Measurements from ENCODE around the gene PASK. TPM values are rescaled to one million over a fixed set of nuclear protein-coding genes. Genes with fewer than 3 reads are reported as not detected.
"Not testable (repeated sequence)": the region's sequence is repeated elsewhere in the genome, so short reads cannot be mapped to it uniquely, and the experiment has no call there.

The PASK gene
- total RNA-seq, 4 donors from 2014 or later: 3.4 to 8.9 (median 5.6) TPM

- no peak for DNase-seq
- 72 to 91% methylated on average over 7 of the region's 7 CpGs for WGBS, 2 donors
- H3K27ac ChIP-seq: peak overlapping the region in 2 of 4 donors; percentile 21 to 22
- H3K4me1 ChIP-seq: peaks cover 0 to 31% (median 0%) of the 10 kb centered on the region in 3 donors
- H3K4me3 ChIP-seq: no peak overlapping the region
- intact Hi-C loops (cut with DNase I): no loop called here
- H3K36me3 ChIP-seq: peaks cover 3 to 100% (median 24%) of the 10 kb centered on the region in 3 donors
- H3K9me3 ChIP-seq: no peaks in the 10 kb centered on the region
- TF ChIP-seq POLR2A (IDR thresholded peaks at IDR 0.05): no peak
- TF ChIP-seq, protein P1, sequence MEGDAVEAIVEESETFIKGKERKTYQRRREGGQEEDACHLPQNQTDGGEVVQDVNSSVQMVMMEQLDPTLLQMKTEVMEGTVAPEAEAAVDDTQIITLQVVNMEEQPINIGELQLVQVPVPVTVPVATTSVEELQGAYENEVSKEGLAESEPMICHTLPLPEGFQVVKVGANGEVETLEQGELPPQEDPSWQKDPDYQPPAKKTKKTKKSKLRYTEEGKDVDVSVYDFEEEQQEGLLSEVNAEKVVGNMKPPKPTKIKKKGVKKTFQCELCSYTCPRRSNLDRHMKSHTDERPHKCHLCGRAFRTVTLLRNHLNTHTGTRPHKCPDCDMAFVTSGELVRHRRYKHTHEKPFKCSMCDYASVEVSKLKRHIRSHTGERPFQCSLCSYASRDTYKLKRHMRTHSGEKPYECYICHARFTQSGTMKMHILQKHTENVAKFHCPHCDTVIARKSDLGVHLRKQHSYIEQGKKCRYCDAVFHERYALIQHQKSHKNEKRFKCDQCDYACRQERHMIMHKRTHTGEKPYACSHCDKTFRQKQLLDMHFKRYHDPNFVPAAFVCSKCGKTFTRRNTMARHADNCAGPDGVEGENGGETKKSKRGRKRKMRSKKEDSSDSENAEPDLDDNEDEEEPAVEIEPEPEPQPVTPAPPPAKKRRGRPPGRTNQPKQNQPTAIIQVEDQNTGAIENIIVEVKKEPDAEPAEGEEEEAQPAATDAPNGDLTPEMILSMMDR (IDR thresholded peaks at IDR 0.05): no peak
- H3K27me3 ChIP-seq: no peaks in the 10 kb centered on the region
Measured at GRCh38 chr2:241094172-241094571, 55.1 kb downstream of the PASK start.

DNA sequence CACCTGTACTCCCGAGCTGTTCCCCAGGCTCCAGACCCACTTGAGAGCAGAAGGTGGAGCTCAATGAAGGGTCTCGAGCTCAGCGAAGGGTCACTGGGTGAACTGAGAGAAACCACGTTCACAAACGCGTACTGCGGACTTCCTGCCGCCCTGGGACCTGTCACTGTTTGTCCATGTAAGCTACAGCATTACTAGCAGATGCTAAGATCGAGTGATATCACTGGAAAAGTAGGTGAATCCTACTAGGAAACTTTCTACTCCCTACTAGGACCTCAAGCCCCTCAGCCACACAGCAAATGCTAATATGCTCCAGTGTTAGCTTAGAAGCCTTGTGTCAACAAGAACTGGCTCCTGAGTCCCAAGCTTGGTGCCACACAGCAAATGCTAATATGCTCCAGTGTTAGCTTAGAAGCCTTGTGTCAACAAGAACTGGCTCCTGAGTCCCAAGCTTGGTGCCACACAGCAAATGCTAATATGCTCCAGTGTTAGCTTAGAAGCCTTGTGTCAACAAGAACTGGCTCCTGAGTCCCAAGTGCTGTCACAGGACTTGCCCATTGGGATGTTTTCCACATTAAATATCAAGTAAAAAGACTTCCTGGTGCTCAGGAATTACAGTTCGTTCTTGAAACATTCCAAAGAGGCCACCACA lies 56.0 kb downstream of the PASK start:
- intact Hi-C loops (cut with DNase I); H3K9me3 ChIP-seq; H3K27me3 ChIP-seq; H3K27ac ChIP-seq; H3K4me3 ChIP-seq; DNase-seq: not testable (repeated sequence)
- Histone ChIP-seq H3K36me3 (peaks cover 3 to 100% (median 33%) of the 10 kb centered on the region in 3 donors), H3K4me1 (peaks cover 0 to 24% (median 0%) of the 10 kb centered on the region in 3 donors)
- 75 to 79% methylated on average over 10 of the region's 10 CpGs for WGBS, 2 donors

DNA sequence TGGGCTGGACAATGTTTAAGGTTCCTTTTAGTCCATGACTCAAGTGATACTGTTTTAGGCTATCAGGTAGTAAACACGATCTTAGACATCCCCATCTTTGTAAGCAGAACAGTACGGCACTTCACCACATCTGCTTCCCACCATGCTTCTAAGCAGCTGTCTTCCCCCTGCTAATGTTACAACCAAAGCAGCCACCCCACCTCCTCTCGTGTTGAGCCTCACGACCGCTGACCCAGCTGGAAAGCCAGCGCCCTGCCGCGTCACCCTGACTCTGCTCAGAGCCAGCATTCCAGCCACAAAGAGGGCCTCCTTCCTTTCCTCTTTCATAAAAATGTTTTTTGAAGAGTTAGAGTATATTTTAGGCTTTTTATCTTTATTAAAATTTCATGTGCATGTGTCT lies 56.6 kb downstream of the PASK start:
- Histone ChIP-seq H3K27me3 (no peaks in the 10 kb centered on the region), H3K36me3 (peaks cover 6 to 100% (median 39%) of the 10 kb centered on the region in 3 donors), H3K27ac (no peak overlapping the region), H3K4me3 (no peak overlapping the region), H3K9me3 (no peaks in the 10 kb centered on the region), H3K4me1 (peaks cover 0 to 23% (median 0%) of the 10 kb centered on the region in 3 donors)
- intact Hi-C loops (cut with DNase I): no loop called here
- WGBS, 2 donors: 75 to 82% methylated on average over 8 of the region's 8 CpGs
- no peak for DNase-seq
- TF ChIP-seq, protein P1 (IDR thresholded peaks at IDR 0.05): no peak
- TF ChIP-seq POLR2A (IDR thresholded peaks at IDR 0.05): no peak

DNA sequence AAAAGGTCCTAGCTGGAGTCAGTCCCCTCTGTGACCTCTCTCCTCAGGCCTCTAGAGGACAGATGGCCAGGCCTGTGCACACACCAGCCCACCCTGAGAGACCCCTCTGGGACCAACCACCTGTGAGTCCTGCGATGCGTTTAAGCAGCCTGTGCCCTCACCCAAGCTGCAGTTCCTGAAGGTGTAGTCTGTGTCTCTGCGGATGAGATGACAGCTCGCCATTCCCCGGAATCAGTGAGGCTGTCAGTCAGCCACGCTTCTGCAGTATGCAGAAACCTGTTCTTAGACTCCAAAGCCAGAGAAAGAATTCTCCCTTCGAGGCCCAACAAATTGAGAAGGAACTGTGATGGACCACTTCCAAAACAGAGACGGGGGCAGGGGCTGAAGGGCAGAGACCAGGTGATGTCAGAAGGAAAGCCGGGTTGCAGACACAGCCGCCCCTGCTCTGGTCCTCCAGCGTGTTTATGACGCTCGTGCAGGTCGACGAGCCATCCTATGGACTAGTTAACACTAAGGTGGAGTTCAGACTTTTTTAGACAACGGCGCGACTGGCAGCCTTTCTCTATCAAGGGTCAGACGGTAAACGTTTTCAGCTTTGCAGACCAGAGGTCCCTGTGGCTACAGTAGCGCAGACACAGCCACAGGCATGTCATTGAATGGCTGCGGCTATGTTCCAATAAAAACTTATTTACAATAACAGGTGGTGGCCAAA lies 57.4 kb downstream of the PASK start:
- Histone ChIP-seq H3K27ac (no peak overlapping the region), H3K27me3 (no peaks in the 10 kb centered on the region), H3K4me3 (no peak overlapping the region), H3K4me1 (peaks cover 0 to 23% (median 0%) of the 10 kb centered on the region in 3 donors), H3K9me3 (no peaks in the 10 kb centered on the region), H3K36me3 (peaks cover 14 to 100% (median 45%) of the 10 kb centered on the region in 3 donors)
- TF ChIP-seq POLR2A (IDR thresholded peaks at IDR 0.05): no peak
- TF ChIP-seq, protein P1 (IDR thresholded peaks at IDR 0.05): no peak
- intact Hi-C loops (cut with DNase I): no loop called here
- 84 to 87% methylated on average over 4 to 16 of the region's 22 CpGs for WGBS, 2 donors
- no peak for DNase-seq

DNA sequence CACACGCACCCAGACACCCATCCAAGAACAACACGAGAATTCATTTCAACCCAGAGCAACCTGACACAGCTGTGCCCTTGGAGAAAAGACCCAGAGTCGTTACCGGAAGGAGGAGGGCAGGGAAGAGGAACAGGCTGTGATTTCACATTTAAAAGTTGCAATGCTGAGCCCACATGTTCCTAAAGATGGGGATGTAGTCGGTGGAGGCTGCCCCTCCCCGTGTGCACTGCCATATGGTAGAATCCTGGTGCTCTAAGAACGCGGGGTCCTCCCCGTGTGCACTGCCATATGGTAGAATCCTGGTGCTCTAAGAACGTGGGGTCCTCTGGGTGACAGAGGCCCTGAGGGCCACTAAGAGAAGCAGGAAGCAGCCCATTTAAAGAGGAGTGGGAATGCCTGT lies 58.1 kb downstream of the PASK start:
- no peaks in the 10 kb centered on the region for H3K9me3 ChIP-seq
- no peak overlapping the region for H3K27ac ChIP-seq
- H3K4me3 ChIP-seq: no peak overlapping the region
- no peaks in the 10 kb centered on the region for H3K27me3 ChIP-seq
- intact Hi-C loops (cut with DNase I): no loop called here
- WGBS, 2 donors: 77 to 81% methylated on average over 7 to 9 of the region's 10 CpGs
- TF ChIP-seq, protein P1 (IDR thresholded peaks at IDR 0.05): no peak
- no peak for TF ChIP-seq POLR2A (IDR thresholded peaks at IDR 0.05)
- H3K36me3 ChIP-seq: peaks cover 18 to 100% (median 46%) of the 10 kb centered on the region in 3 donors
- H3K4me1 ChIP-seq: peaks cover 0 to 19% (median 0%) of the 10 kb centered on the region in 3 donors
- no peak for DNase-seq
